Nephron (organoid): Measurements from ENCODE around the gene KNG1.
"Not testable (repeated sequence)": the region's sequence is repeated elsewhere in the genome, so short reads cannot be mapped to it uniquely, and the experiment has no call there.

Source experiments
- H3K27ac Mint-ChIP-seq, 3 experiments: 2 replicates each; pipeline ENCODE4 v1.8.0; 2020; ENCODE audit warnings: mixed read lengths in 3 of 3, mild to moderate bottlenecking in 2 of 3, moderate library complexity in 1 of 3
- H3K27me3 Mint-ChIP-seq: 2 replicates; pipeline ENCODE4 v1.8.0; 2021; ENCODE audit warnings: low read depth, mild to moderate bottlenecking, moderate library complexity, mixed read lengths
- H3K36me3 Mint-ChIP-seq: 2 replicates; pipeline ENCODE4 v1.8.0; 2020; ENCODE audit warnings: low read depth, mixed read lengths
- H3K4me1 Mint-ChIP-seq: 2 replicates; pipeline ENCODE4 v1.8.0; 2020; ENCODE audit warnings: mixed read lengths
- H3K4me3 Mint-ChIP-seq, 3 experiments: 2 replicates each; pipeline ENCODE4 v1.8.0; 2020; ENCODE audit warnings: mild to moderate bottlenecking in 3 of 3, mixed read lengths in 3 of 3, moderate library complexity in 2 of 3
- H3K9me3 Mint-ChIP-seq: 2 replicates; pipeline ENCODE4 v1.8.0; 2020; ENCODE audit warnings: mixed read lengths
- CTCF ChIP-seq, 3 experiments: fragments of 200-600 bp; sonication (generic); IDR thresholded peaks; one replicate each; pipeline ENCODE4 v1.5.0; 2021; ENCODE audit warnings: antibody characterized with exemption in 3 of 3; ENCODE audit not compliant: unreplicated experiment in 3 of 3

Gene KNG1

GRCh38 chr3:186691676-186692075 lies 25.5 kb upstream of the KNG1 start:
- TF ChIP-seq CTCF (IDR thresholded peaks at IDR 0.05; ENCODE audit: unreplicated experiment in 3 of 3) = no peak
- no peak overlapping the region for H3K27ac Mint-ChIP-seq

GRCh38 chr3:186693843-186694242 lies 23.3 kb upstream of the KNG1 start:
- Mint-ChIP-seq H3K27ac (peak overlapping the region in 2 of 3 experiments; percentile 15 to 66), H3K9me3 (no peaks in the 10 kb centered on the region), H3K27me3 (peaks cover 6% of the 10 kb centered on the region), H3K4me1 (no peaks in the 10 kb centered on the region), H3K4me3 (no peak overlapping the region), H3K36me3 (no peaks in the 10 kb centered on the region)
- no peak for TF ChIP-seq CTCF (IDR thresholded peaks at IDR 0.05; ENCODE audit: unreplicated experiment in 3 of 3)

More at GRCh38 chr3:186691676-186692075, 25.5 kb upstream of the KNG1 start:
- H3K4me1 Mint-ChIP-seq = no peaks in the 10 kb centered on the region
- H3K27me3 Mint-ChIP-seq = peaks cover 6% of the 10 kb centered on the region
- no peaks in the 10 kb centered on the region for H3K36me3 Mint-ChIP-seq
- H3K9me3 Mint-ChIP-seq = peaks cover 4% of the 10 kb centered on the region
- H3K4me3 Mint-ChIP-seq = no peak overlapping the region

- Mint-ChIP-seq H3K9me3 (no peaks in the 10 kb centered on the region), H3K4me1 (no peaks in the 10 kb centered on the region), H3K4me3 (no peak overlapping the region), H3K36me3 (no peaks in the 10 kb centered on the region), H3K27me3 (peaks cover 6% of the 10 kb centered on the region), H3K27ac (peak overlapping the region in 2 of 3 experiments; percentile 15 to 66)
- TF ChIP-seq CTCF (IDR thresholded peaks at IDR 0.05; ENCODE audit: unreplicated experiment in 3 of 3) = no peak
These were observed 22.7 kb upstream of the KNG1 start for GRCh38 chr3:186694288-186695032.

- Mint-ChIP-seq H3K27me3 (peaks cover 6% of the 10 kb centered on the region), H3K9me3 (no peaks in the 10 kb centered on the region), H3K4me3 (no peak overlapping the region), H3K4me1 (no peaks in the 10 kb centered on the region), H3K27ac (no peak overlapping the region), H3K36me3 (no peaks in the 10 kb centered on the region)
- no peak for TF ChIP-seq CTCF (IDR thresholded peaks at IDR 0.05; ENCODE audit: unreplicated experiment in 3 of 3)
These were observed 20.6 kb upstream of the KNG1 start for GRCh38 chr3:186696522-186696921.

GRCh38 chr3:186697510-186697909 lies 19.6 kb upstream of the KNG1 start:
- Mint-ChIP-seq H3K9me3 (no peaks in the 10 kb centered on the region), H3K4me3 (no peak overlapping the region), H3K36me3 (no peaks in the 10 kb centered on the region), H3K27me3 (peaks cover 5% of the 10 kb centered on the region), H3K4me1 (no peaks in the 10 kb centered on the region), H3K27ac (no peak overlapping the region)
- TF ChIP-seq CTCF (IDR thresholded peaks at IDR 0.05; ENCODE audit: unreplicated experiment in 3 of 3) = no peak

- TF ChIP-seq CTCF (IDR thresholded peaks at IDR 0.05; ENCODE audit: unreplicated experiment in 3 of 3) = no peak
- Mint-ChIP-seq H3K4me3 (no peak overlapping the region), H3K27ac (no peak overlapping the region), H3K27me3 (peaks cover 5% of the 10 kb centered on the region), H3K9me3 (no peaks in the 10 kb centered on the region), H3K36me3 (no peaks in the 10 kb centered on the region), H3K4me1 (no peaks in the 10 kb centered on the region)
These were observed 16.9 kb upstream of the KNG1 start for GRCh38 chr3:186700267-186700666.

- not testable (repeated sequence) for H3K4me3 Mint-ChIP-seq, H3K27ac Mint-ChIP-seq, H3K27me3 Mint-ChIP-seq, H3K4me1 Mint-ChIP-seq, H3K9me3 Mint-ChIP-seq, H3K36me3 Mint-ChIP-seq
These were observed 14.7 kb upstream of the KNG1 start for GRCh38 chr3:186702451-186702850.
